HEK293T (cell line): Measurements from ENCODE around the gene LRSAM1.

Experiments used
- CTCF ChIA-PET: fragments of 350-600 bp; formaldehyde crosslinking; extraction: SDS; loops from one replicate; lab custom pipeline; 2021; ENCODE audit warnings: antibody characterized with exemption, inconsistent platforms; lab: Yijun Ruan, JAX
- POLR2A ChIA-PET: fragments of 350-600 bp; formaldehyde crosslinking; extraction: SDS; loops from one replicate; lab custom pipeline; 2020; ENCODE audit warnings: antibody characterized with exemption, inconsistent platforms; lab: Yijun Ruan, JAX
- DNase-seq: peaks from one replicate; pipeline ENCODE4 v3.0.0; 2012; ENCODE audit warnings: mixed read lengths; ENCODE audit errors: extremely low spot score
- ARNT ChIP-seq: fragments of 450-650 bp; IDR thresholded peaks from 2 replicates; pipeline ENCODE4 v1.6.1; 2017; ENCODE audit warnings: mild to moderate bottlenecking
- BHLHE40 ChIP-seq: fragments of 450-650 bp; IDR thresholded peaks from 2 replicates; pipeline ENCODE4 v1.6.1; 2016; ENCODE audit warnings: mild to moderate bottlenecking, moderate library complexity, borderline replicate concordance
- CTBP1 ChIP-seq: fragments of 450-650 bp; IDR thresholded peaks from 2 replicates; pipeline ENCODE4 v1.6.1; 2016; ENCODE audit warnings: borderline replicate concordance
- ELF4 ChIP-seq: fragments of 450-650 bp; IDR thresholded peaks from 2 replicates; pipeline ENCODE4 v1.6.1; 2017; ENCODE audit warnings: antibody characterized with exemption
- FOXA1 ChIP-seq: fragments of 450-650 bp; IDR thresholded peaks from 2 replicates; pipeline ENCODE4 v1.6.1; 2016; ENCODE audit warnings: mild to moderate bottlenecking
- FOXK2 ChIP-seq: fragments of 450-650 bp; IDR thresholded peaks from 2 replicates; pipeline ENCODE4 v1.6.1; 2016; ENCODE audit warnings: mild to moderate bottlenecking
- FOXM1 ChIP-seq: fragments of 450-650 bp; IDR thresholded peaks from 2 replicates; pipeline ENCODE4 v1.6.1; 2017; ENCODE audit warnings: mild to moderate bottlenecking, borderline replicate concordance
- HDGF ChIP-seq: fragments of 450-650 bp; IDR thresholded peaks from 2 replicates; pipeline ENCODE4 v1.6.1; 2017; ENCODE audit warnings: antibody characterized with exemption, borderline replicate concordance
- L3MBTL2 ChIP-seq: fragments of 450-650 bp; conservative IDR thresholded peaks from 2 replicates; pipeline ENCODE4 v1.6.1; 2016; ENCODE audit warnings: mild to moderate bottlenecking
- LEF1 ChIP-seq: fragments of 450-650 bp; IDR thresholded peaks from 2 replicates; pipeline ENCODE4 v1.6.1; 2017; ENCODE audit warnings: mild to moderate bottlenecking, borderline replicate concordance
- NFRKB ChIP-seq: fragments of 450-650 bp; IDR thresholded peaks from 2 replicates; pipeline ENCODE4 v1.6.1; 2016; ENCODE audit warnings: mild to moderate bottlenecking, moderate library complexity
- SP1 ChIP-seq: fragments of 450-650 bp; IDR thresholded peaks from 2 replicates; pipeline ENCODE4 v1.6.1; 2017
- SUZ12 ChIP-seq: fragments of 450-650 bp; IDR thresholded peaks from 2 replicates; pipeline ENCODE4 v1.6.1; 2016; ENCODE audit warnings: mild to moderate bottlenecking
- TARDBP ChIP-seq: fragments of 450-650 bp; IDR thresholded peaks from 2 replicates; pipeline ENCODE4 v1.6.1; 2016
- ZNF384 ChIP-seq: fragments of 450-650 bp; IDR thresholded peaks from 2 replicates; pipeline ENCODE4 v1.6.1; 2016
- TF ChIP-seq, protein P1 (sequence below): fragments of 450-650 bp; IDR thresholded peaks from 2 replicates; pipeline ENCODE4 v1.6.1; 2016

Gene LRSAM1

DNA sequence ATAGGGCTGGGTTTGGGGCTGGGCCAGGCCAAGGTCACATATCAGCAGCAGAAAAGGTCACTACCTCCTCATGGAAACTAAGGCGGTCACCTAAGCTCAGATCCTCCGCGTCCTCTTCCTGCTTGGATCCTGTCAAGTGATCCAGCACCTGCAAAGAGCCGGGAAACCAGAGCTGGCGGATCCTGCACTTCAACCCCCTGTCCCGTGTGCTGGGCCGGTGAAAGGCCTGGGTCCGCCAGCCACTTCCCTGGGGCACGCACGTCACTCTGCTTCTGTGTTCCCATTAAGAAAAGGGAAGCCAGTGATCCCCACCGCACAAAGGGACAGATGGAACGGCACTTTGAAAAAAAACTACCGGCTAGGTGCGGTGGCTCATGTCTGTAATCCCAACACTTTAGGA lies 99.4 kb downstream of the LRSAM1 start:
- ChIA-PET CTCF (no interaction called here), POLR2A (no interaction called here)
- DNase-seq, result no peak
- TF ChIP-seq BHLHE40 (no peak), NFRKB (no peak), FOXK2 (no peak), ARNT (no peak), LEF1 (no peak), ELF4 (no peak), FOXM1 (no peak), CTBP1 (no peak), TARDBP (no peak), SP1 (no peak), FOXA1 (no peak), SUZ12 (no peak), ZNF384 (no peak), HDGF (no peak), L3MBTL2 (no peak)
- TF ChIP-seq, protein P1, sequence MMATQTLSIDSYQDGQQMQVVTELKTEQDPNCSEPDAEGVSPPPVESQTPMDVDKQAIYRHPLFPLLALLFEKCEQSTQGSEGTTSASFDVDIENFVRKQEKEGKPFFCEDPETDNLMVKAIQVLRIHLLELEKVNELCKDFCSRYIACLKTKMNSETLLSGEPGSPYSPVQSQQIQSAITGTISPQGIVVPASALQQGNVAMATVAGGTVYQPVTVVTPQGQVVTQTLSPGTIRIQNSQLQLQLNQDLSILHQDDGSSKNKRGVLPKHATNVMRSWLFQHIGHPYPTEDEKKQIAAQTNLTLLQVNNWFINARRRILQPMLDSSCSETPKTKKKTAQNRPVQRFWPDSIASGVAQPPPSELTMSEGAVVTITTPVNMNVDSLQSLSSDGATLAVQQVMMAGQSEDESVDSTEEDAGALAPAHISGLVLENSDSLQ, result no peak
